ENCODE data around the gene PNPLA5.

The PNPLA5 gene

DNA sequence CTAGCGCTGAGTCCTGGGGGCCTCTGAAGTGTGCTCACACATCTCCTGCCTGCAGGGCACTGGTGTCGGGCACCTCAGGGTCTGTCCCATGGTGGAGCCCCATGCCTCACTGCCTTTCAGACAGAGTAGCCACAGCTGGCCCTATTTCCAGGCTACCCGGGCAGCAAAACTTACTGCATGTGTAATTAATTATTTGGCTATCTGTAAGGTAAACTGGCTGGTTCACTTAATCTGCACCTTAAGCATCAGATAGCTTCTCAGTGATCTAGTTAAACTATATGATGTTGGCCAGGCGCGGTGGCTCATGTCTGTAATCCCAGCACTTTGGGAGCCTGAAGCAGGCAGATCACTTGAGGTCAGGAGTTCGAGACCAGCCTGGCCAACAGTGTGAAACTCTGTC is 37.1 kb upstream of the PNPLA5 start:
- Histone ChIP-seq H3K4me3 (ENCODE audit: low read depth in 1 of 2, low read length in 2 of 2) (no peak overlapping the region), H3K36me3 (ENCODE audit: insufficient read depth, low read length) (no peaks in the 10 kb centered on the region), H3K9me3 (ENCODE audit: insufficient read depth, low read length, severe bottlenecking) (no peaks in the 10 kb centered on the region), H3K79me2 (ENCODE audit: insufficient read depth, low read length) (no peaks in the 10 kb centered on the region), H3K9ac (ENCODE audit: low read depth, low read length) (no peak overlapping the region), H3K4me2 (ENCODE audit: insufficient read depth, low read length) (no peak overlapping the region), H2AFZ (ENCODE audit: low read depth, low read length) (no peak overlapping the region), H3K27ac (ENCODE audit: low read length) (no peak overlapping the region), H3K27me3 (ENCODE audit: insufficient read depth, low read length, poor library complexity) (peaks cover 5% of the 10 kb centered on the region), H3K4me1 (ENCODE audit: insufficient read depth, low read length) (no peaks in the 10 kb centered on the region), H4K20me1 (ENCODE audit: insufficient read depth, low read length) (no peaks in the 10 kb centered on the region)
- DNase-seq (no peak), ATAC-seq (ENCODE audit: insufficient read depth, low read depth) (no peak)
- no peak for TF ChIP-seq CTCF (IDR thresholded peaks at IDR 0.05; ENCODE audit: borderline replicate concordance, extremely low read depth, low read length, poor library complexity, severe bottlenecking)
- no peak for TF ChIP-seq EZH2 (IDR thresholded peaks at IDR 0.05; ENCODE audit: borderline replicate concordance, low read depth, low read length, severe bottlenecking)

DNA sequence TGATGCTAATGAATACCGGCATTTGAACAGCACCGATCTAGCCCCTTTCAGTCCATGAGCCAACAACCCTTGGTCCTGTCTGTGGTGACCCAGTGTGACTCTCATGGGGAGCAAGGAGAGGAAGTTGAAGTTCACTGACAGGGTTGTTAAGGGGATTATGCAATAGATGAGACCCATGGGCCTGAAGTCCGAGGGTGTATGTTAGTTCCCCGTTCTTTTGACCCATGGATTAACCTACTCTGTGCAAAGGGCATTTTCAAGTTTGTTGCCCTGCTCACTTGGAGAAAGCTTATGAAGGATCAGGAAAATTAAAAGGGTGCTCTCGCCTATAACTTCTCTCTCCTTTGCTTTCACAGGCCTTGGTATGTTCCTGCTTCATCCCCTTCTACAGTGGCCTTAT is 36.7 kb upstream of the PNPLA5 start:
- H3K4me2 ChIP-seq (ENCODE audit: insufficient read depth, low read length), result no peak overlapping the region
- H3K27ac ChIP-seq (ENCODE audit: low read length), result no peak overlapping the region
- peaks cover 5% of the 10 kb centered on the region for H3K27me3 ChIP-seq (ENCODE audit: insufficient read depth, low read length, poor library complexity)
- no peaks in the 10 kb centered on the region for H3K4me1 ChIP-seq (ENCODE audit: insufficient read depth, low read length)
- ATAC-seq (ENCODE audit: insufficient read depth, low read depth), result no peak
- no peaks in the 10 kb centered on the region for H3K9me3 ChIP-seq (ENCODE audit: insufficient read depth, low read length, severe bottlenecking)
- H3K79me2 ChIP-seq (ENCODE audit: insufficient read depth, low read length), result no peaks in the 10 kb centered on the region
- H3K4me3 ChIP-seq (ENCODE audit: low read depth in 1 of 2, low read length in 2 of 2), result no peak overlapping the region
- H2AFZ ChIP-seq (ENCODE audit: low read depth, low read length), result no peak overlapping the region
- no peak for DNase-seq
- TF ChIP-seq EZH2 (IDR thresholded peaks at IDR 0.05; ENCODE audit: borderline replicate concordance, low read depth, low read length, severe bottlenecking) (no peak), CTCF (IDR thresholded peaks at IDR 0.05; ENCODE audit: borderline replicate concordance, extremely low read depth, low read length, poor library complexity, severe bottlenecking) (no peak)
- H3K9ac ChIP-seq (ENCODE audit: low read depth, low read length), result no peak overlapping the region
- H4K20me1 ChIP-seq (ENCODE audit: insufficient read depth, low read length), result no peaks in the 10 kb centered on the region
- no peaks in the 10 kb centered on the region for H3K36me3 ChIP-seq (ENCODE audit: insufficient read depth, low read length)

- Histone ChIP-seq H3K4me1 (ENCODE audit: insufficient read depth, low read length) (no peaks in the 10 kb centered on the region), H3K4me2 (ENCODE audit: insufficient read depth, low read length) (no peak overlapping the region), H3K27me3 (ENCODE audit: insufficient read depth, low read length, poor library complexity) (peaks cover 5% of the 10 kb centered on the region), H3K4me3 (ENCODE audit: low read depth in 1 of 2, low read length in 2 of 2) (no peak overlapping the region), H3K79me2 (ENCODE audit: insufficient read depth, low read length) (no peaks in the 10 kb centered on the region), H3K9ac (ENCODE audit: low read depth, low read length) (no peak overlapping the region), H3K9me3 (ENCODE audit: insufficient read depth, low read length, severe bottlenecking) (no peaks in the 10 kb centered on the region), H3K36me3 (ENCODE audit: insufficient read depth, low read length) (no peaks in the 10 kb centered on the region), H2AFZ (ENCODE audit: low read depth, low read length) (no peak overlapping the region), H4K20me1 (ENCODE audit: insufficient read depth, low read length) (no peaks in the 10 kb centered on the region), H3K27ac (ENCODE audit: low read length) (no peak overlapping the region)
- TF ChIP-seq EZH2 (IDR thresholded peaks at IDR 0.05; ENCODE audit: borderline replicate concordance, low read depth, low read length, severe bottlenecking), result no peak
- TF ChIP-seq CTCF (IDR thresholded peaks at IDR 0.05; ENCODE audit: borderline replicate concordance, extremely low read depth, low read length, poor library complexity, severe bottlenecking), result no peak
- no peak for DNase-seq
- no peak for ATAC-seq (ENCODE audit: insufficient read depth, low read depth)
These were observed 34.5 kb upstream of the PNPLA5 start for GRCh38 chr22:43926349-43926710.
